Activated CD4-positive, alpha-beta T cell treated with anti-CD3 and anti-CD28 coated beads, Interleukin-2, amount 50 U/mL, for 1 hour (primary cell): ENCODE measurements around the gene THAP4.
"Not testable (repeated sequence)": the region's sequence is repeated elsewhere in the genome, so short reads cannot be mapped to it uniquely, and the experiment has no call there.

Experiments used
- DNase-seq: peaks from one replicate; pipeline ENCODE4 v3.0.0-alpha.2; 2020

The THAP4 gene

DNA sequence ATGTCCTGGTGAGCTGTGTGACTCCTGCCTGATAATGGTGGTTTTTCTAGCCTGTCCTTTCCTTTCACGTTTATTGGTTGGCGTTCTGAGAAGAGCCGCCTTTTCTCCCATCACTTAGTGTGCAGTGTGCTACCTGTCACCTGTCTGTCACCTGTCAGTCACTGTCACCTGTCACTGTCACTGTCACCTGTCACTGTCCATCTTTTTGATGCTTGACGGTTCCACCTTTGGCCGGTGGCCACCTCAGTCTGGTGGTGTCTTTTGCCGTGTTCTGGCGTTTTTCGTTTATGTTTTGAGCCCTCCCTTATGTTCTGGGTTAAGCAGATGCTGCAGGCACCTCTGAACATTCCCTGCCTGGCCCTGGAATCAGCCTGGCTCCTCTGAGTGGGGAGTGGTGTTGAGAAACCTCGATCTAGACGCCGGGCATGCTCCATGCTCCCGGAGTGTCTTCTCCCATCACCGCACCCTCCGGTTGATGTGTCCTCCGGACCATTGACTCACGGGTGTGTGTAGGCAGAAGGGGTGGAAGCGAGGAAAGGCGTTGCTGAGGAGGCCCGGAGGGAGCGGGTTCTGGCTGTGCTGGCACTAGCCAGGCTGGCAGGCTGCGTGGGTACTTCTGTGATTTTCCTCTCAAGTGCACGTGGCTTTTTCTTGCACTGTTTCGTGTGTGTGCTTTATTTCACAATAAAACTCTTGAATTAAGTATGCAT is 28.9 kb upstream of the THAP4 start:
- no peak for DNase-seq

DNA sequence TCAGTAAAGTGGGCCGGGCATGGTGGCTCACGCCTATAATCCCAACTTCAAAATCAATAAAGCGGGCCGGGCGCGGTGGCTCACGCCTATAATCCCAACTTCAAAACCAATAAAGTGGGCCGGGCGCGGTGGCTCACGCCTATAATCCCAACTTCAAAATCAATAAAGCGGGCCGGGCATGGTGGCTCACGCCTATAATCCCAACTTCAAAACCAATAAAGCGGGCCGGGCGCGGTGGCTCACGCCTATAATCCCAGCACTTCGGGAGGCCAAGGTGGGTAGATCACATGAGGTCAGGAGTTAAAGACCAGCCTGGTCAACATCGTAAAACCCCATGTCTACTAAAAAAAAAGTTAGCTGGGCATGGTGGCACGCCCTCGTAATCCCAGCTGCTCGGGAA is 25.8 kb upstream of the THAP4 start:
- not testable (repeated sequence) for DNase-seq

DNA sequence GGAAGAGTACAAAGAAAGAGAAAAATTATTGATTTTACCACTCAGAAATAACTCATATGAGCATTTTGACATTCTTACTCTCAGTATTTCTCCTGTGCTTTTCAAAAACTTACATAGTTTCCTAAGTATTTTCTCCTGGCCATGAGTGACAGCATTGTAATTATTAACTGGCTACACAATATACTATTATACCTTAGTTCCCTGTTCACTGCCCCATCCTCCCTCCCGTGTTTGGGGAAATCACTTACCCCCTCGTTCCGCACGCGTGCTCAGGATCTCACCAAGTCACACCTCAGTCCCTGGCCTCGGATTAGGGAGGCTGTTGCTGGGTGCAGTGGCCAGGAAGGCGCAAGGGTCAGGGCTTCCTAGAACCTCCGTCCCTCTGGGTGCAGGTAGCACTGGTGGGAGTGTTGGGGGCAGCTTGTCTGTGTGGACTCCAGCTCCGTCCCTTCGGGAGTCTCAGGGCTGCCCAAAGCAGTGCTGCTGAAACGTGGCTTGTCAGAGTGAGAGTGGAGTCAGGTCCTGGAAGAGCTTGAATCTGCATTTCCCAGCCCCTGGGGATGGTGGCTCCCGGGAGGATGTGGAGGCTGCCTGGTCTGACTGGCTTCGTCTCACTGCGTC is 23.7 kb upstream of the THAP4 start:
- DNase-seq, result no peak

DNA sequence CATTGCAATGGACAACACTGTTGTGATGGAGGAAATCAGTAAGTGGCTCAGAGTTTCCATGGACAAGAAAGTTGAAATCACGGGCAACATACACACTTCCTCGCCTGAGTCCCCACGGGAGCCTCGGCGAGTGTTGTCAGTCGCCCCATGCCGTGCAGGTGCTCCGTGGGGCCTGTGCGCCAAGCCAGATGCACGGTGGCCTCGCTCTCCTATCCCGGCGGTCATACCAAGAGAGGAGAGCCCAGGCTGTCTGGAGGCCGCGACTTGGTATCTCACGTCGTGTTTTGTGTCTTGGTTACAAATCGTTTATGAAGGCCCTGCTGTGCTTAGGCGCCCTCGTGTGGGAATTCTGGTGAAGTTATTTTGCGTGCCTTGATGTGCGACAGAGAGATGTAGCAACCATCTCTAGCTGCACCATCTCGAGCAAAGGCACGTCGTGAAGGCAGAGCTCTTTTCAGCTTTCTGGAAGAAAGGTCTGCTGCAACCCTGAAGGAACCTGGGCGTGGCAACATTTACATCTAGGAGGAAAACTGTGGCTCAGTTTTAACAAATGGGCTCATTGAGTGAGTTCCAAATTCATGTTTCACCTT is 22.3 kb upstream of the THAP4 start:
- DNase-seq, result peak; percentile 31

DNA sequence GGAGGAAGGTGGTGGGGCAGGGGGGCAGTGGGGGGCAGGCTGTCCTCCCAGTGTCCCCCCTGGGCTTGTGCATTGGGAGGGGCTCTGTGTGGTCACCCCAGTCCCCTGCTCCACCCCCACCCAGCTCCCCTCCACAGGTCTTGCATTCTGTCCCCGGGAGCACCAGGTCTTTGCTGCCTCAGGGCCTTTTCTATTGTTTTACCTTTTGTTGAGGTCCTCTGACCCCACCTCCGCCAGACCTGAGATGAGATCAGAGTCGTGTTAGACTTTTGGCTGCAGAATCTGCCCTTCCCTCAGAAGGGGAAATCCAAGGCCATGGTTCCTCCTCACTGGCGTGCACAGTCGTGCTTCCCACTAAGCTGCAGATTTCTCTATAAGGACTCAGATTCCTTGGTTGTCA is 21.3 kb upstream of the THAP4 start:
- no peak for DNase-seq

DNA sequence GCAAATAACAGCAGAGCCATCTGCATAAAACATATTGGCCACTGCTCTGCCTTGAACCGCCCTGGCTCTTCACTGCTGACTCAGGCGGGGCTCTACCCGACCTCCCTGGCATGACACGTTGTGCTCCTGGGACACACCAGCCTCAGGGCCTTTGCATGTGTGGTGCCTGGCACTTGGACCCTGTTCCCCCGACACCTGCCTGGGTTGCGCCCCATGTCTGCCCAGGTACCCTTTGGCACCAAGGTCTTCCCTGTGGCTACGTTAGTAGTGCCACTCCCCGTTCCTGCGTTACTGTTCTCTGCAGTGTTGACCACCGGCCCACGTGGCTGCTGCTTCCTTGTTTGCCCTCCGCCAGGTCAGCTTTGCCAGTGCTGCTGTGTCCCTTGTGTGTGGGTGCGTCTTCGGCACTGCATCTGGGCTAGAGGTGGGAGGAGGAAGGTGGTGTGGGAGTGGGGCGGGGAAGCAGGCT is 20.9 kb upstream of the THAP4 start:
- DNase-seq, result no peak

DNA sequence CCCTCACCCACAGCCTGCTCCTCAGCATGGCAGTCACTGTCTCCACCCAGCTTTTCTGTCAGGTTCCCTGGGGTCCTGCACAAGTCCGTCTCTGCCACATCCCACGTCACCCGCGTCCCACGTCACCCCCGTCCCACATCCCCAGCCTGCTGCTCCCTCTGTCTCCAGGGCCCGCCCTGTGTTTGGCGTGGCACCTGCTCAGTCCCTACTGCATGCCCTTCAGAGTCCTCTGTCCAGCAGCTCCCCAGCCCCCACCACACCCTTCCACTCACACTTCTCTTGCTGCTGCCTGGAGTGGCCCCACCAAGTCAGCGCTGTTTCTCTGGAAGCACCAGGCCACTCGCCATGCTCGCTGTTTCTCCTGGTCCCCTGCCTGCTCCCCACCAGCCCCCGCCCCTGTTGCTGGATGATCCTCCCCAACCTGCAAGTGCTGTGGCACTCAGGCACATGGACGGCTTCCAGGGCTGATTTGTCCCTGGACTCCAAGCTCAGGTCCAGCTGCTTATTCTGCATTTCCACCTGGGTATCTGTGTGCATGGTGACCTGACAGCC is 19.3 kb upstream of the THAP4 start:
- no peak for DNase-seq

DNA sequence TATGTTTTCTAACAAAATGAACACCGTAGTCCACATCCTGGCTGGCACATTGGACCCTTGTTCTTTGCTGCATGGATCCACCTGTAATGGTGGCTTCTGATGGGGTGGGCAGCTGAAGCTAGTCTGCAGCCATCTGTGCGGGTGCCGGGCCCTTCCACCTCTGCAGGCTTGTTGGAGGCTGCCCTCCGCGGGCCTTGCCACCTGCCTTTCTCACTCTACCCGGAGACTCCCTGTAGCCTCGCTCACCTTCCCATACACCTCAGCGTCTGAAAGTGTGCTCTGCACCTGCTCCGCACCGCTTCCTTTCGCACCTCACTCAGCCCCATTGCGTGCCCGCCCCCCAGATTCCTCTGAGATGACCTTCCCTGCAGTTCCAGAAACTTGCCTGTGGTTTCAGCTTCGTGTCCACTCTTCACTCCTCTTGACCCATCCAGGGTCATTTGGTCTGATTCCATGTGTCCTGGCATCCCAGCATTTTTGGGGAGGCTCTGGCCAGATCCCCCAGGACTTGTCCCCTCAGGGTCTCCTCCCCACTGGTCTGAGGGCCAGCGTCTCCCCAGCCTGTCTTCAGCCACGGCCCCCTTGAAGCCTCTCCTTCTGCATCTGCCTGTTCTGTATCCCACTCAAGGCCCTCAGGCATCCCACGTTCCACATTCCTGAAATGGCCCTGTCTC is 18.7 kb upstream of the THAP4 start:
- DNase-seq, result no peak

DNA sequence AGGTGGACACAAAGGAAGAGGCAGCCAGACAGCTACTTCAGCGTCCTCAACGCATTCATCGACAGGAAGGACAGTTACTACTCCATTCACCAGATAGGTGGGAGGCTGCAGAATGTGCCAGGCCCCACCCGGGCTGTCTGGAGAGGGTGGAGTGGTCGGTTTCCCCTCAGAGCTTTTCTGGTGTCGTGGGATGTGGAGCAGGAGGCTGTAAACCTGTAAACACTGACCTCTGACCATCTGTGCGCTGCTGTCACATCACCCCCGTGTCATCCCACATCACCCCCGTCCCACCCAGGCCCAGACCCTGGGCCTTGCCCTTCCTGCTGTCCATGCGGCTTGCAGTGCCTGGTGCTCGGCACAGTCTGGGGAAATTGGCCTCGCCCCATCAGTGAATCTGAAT is 17.6 kb upstream of the THAP4 start:
- DNase-seq, result no peak

DNA sequence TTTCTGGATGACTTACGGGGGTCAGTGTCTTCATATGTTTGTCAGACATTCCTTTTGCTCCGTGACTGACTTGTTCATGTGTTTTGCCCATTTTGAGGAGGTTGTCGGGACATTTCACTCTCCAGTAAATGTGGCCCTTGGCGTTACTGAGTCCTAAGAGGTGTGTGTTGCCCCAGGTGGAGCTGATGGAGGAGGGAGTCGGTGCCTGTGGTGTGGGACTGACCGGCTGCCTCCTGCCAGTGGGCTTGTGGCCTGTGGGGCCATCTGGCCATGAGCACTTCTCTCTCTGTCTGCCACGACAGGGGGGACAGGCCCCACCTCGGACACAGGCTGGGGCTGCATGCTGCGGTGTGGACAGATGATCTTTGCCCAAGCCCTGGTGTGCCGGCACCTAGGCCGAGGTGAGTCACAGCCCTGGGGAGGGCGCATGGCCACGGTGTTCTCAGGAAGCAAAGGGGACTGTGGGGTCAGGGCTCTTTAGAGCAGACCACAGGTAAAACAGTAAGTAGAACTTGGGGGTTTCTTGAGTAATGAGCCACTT is 16.3 kb upstream of the THAP4 start:
- DNase-seq, result no peak

DNA sequence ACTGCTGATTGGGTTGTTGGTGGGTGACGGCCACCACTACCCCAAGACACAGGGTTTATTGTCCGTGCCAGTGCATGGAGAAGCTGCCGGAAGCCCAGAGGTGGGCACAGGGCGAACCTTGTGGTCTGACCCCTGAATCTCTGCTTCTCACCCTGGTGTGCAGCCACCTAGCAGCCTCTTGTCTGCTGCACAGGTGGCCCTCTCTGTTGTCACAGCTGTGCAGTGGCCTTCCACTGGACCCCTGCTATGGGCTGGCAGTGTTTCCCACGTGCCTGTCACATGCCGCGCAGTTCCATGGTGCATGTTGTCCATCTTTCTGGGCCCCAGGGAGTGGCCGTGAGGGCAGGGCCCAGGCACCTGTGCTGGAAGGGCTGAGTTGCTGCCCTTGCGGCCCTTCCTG is 15.8 kb upstream of the THAP4 start:
- DNase-seq, result no peak

DNA sequence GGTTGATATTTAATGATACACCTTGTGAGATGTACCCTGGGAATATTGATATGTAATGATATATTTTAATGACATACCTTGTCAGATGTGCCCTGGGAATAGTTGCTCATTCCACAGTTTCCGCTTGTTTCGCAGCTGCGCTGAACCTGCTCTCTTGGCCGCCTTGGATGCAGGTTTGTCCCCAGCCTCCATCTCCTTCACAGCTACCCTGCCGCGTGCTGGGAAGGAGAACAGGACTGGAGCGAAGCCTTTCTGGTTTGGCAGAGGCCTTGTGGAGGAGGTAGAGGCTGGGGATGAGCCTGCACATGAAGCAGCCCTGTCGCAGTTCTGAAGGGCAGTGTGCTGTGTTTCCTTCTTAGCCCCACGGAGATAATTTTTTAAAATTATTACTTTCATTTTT is 15.2 kb upstream of the THAP4 start:
- DNase-seq, result no peak

DNA sequence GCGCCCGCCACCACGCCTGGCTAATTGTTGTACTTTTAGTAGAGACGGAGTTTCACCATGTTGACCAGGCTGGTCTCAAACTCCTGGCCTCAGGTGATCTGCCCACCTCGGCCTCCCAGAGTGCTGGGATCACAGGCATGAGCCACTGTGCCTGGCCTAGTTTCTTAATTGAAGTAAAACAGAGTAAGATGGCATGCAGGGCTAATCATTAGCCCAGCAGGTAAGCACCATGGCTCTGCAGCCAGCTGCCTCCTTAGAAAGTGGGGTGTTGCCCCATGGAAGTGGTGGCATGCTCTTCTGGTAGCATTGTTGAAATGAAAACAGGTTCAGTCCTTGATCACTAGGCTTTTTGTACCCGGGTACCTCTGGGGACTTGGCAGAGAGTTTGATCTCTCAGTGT is 13.0 kb upstream of the THAP4 start:
- DNase-seq, result no peak

DNA sequence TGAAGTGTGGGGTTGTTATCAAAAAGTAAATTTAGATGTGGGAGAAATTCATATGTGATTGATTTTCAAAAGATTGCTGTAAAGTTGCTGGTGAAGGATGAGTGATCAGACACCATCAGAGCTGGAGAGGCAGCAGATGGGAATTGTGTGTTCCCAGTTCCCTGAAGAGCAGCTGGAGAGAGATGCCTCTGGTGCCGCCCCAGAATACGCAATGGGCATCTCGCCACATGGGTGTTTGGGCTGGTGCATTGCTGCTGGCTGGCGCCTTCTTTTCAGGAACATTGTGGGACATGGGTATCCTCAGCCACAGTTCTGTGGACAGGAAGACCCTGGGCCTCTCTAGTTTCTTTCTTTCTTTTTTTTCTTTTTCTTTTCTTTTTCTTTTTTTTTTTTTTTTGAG is 12.4 kb upstream of the THAP4 start:
- DNase-seq, result no peak

DNA sequence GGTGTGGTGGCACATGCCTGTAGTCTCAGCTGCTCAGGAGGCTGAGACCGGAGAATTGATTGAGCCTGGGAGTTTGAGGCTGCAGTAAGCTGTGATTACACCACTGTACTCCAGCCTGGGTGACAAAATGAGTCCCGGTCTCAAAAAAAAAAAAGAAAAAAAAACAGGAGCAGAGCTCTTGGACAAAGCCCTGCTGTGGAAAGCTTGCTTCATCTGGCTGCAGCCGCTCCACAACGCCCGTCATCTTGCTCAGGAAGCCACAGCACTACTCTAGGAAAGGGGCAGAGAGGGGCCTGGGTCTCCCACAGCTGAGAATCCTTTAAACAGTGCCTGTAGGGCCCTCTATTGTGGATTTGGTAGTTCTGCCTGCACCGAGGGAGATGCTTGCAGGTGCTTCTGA is 11.5 kb upstream of the THAP4 start:
- DNase-seq, result no peak

DNA sequence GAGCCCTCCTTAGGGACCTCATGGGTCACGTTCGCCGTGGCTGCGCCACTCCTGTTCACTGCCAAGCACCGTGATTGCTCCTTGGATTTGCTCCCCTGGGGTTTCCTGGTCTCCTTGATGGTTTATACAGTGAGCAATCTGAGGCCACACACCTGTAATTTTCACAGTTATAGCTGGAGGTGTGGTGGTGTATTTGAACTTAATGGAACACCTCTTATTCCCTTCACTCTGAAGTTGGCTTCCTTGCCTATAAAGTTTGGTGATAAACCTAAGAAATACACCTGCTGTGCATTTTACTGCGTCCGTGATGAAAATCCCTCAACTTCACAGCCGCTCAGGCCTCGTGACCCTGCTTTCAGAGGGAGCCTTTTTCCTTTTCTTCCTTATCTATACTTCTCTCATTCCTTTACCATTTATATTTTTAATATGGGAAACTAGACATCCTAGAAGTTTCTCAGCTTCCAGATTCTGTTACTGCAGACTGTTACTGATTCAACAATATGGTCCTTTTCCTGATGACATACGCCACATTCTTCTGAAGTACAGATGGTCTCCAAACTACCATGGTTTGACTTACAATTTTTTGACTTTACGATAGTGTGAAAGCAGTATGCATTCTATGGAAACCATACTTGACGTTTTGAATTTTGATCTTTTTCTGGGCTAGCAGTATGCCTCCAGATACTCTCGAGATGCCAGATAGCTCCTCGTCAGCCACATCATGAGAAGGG is 9.1 kb upstream of the THAP4 start:
- DNase-seq, result no peak

DNA sequence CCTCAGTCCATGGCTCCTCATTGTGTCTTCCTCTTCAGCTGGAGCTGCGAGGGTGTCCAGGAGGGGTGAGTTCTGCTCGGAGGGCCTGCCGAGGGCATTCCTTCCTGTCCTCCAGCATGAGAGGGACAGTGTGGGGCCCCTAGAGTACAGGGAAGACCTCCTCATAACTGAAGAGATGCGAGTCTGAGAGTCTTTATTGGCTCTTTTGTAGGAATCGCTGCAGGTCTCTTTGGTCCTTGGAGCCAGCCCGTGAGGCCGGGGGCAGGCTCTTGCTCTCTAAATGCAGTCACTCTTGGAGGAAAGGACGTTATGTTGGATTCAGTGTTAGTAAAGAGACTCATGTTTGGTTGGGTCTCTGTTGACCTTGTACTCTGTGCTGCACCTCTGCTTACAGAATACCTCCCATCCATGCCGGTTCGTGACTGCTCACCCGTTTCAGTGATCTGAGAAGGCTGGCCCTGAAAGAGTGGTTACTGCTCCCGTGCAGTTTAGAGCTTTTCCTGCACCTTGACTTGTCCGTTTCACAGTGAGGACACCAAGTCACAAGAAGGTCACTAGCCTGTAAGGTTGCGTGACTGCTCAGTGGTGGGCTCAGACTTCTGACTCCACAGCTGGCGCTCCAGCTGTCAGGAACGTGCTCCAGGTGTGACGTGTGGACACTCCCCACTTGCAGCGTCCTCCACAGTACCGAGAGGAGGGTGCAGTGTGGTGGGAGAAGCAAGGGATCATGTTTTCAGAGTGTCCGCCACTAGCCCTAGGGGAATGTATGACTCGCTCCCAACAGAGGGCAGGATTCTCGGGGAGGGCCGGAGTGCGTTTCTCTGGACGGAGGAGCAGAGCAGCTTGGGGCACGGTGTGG is 8.3 kb upstream of the THAP4 start:
- no peak for DNase-seq

DNA sequence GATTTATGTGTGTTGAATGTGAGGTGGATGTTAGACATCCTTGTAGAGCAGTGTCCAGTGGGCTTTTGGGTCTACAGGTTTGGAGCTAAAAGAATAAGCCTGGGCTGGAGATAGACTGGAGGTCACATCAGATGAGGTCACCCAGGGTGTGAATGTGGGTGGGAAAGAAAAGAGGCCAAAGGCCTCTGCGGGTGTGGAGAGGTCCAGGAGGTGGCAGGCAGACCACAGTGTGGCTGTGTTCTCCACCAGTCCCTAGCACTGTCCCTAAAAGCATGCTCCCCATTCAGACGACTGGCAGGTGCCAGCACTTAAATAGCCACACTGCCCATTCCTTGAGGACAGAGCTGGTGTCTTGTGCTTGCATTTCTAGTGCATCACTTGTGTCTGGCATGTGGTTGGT is 4.7 kb upstream of the THAP4 start:
- DNase-seq, result no peak

DNA sequence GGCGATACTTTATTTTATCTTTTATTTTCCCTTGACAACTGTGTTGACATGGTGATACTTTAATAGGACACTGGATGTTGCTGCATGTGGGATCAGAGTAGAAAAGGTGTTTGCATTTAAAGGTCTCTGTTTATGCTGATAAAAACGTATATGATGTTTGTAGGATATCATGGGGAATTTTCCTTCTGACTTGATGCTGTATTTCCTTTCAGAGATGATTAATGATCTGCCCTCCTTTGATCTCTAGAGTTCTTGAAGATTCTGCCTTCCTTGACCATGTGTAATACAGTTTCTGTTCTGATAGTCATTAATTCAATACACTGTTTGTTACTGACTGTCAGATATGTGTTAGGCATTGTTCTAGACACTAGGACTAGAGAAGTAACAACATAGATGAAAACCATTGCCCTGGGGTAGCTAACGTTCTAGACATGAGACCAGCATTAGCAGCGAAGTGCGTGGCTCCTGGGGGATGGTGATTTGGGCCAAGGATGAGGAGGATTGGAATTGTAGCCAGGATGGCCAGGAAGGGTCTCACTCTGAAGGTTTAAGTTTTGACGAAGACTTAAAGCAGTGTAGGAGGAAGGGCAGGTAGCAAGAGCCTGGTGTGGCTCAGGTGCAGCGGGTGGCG is 3.3 kb upstream of the THAP4 start:
- no peak for DNase-seq

DNA sequence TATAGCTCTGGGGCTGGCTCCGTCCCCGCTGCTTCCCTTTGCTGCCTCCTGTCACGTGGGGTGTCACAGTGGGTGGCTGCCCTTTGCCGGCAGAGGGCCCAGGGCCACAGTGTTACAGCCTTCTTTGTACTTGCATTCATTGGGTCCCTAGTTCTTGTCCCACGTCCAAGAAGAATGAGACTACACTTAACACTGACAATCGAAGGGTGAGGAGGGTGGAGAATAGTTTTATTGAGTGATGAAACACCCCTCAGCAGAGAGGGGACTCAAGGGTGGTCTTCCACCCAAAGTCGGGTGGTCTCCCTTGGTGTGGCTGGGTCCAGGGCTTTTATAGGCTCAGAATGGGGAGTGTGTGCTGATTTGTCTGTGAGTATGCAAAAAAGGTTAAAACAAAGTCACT is 2.4 kb upstream of the THAP4 start:
- DNase-seq, result no peak

DNA sequence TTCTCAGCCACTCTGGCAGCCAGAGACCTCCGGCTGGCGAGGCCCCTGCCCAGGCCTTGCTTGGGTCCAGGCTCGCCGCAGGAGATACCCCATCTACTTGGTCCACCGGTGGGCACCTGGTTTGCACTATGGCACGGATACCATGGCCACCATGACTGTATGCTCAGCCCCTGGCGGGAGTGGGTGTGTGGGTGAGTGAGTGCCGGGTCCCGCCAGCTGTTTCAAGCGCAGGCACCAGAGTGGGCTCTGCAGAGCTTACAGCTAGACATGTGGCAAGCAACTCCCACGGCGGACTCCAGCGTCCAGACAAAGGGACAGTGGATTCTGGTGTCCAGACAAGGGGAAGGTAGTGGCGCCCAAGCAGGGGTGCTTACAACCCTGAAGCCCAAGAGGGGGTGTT is 2.0 kb upstream of the THAP4 start:
- DNase-seq, result no peak
